Measurements from ENCODE around the gene ZFP36L1. TPM values are rescaled to one million over a fixed set of nuclear protein-coding genes. Genes with fewer than 3 reads are reported as not detected.

ZFP36L1 gene
- total and polyA plus RNA-seq, 9 of the 15 experiments (the other 6 are each of a cell fraction or from before 2014, with no cell fraction given): 1.3 to 26.6 (median 3.7) TPM

DNA sequence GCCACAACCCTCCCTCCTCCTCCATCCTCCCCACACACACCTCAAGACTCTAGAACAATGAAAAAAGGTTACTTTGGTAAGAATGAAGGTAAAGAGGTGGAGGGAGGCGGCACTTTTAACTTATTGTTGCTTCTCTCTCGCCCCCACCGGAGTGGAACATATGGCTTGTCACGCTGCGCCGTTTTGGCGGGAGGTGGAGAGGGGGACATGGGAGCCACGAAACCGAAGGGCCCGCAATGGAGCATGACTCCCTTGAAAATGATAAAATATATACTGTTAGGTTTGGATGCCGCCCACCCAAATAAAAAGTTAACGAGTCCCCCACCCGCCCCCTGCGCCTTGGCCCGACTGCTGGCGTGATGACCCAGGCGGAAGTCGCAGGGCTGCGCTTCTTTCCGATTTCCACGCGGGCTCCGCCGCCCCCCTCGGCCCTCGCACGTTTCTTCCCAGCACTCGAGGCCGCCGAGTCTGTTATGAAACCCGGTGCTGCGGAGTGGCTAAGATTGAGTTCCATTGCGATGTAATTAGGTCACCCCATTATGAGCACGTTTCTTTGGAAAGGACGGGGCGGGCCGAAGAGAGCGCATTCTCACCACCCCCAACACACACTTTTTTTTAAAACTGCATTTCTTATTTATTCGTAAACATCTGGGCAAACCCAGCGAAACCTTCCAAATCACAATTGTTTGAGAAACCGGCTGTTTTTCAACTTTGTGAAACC, 1.4 kb upstream of the ZFP36L1 start (continued):
- TF ChIP-seq, protein P1, sequence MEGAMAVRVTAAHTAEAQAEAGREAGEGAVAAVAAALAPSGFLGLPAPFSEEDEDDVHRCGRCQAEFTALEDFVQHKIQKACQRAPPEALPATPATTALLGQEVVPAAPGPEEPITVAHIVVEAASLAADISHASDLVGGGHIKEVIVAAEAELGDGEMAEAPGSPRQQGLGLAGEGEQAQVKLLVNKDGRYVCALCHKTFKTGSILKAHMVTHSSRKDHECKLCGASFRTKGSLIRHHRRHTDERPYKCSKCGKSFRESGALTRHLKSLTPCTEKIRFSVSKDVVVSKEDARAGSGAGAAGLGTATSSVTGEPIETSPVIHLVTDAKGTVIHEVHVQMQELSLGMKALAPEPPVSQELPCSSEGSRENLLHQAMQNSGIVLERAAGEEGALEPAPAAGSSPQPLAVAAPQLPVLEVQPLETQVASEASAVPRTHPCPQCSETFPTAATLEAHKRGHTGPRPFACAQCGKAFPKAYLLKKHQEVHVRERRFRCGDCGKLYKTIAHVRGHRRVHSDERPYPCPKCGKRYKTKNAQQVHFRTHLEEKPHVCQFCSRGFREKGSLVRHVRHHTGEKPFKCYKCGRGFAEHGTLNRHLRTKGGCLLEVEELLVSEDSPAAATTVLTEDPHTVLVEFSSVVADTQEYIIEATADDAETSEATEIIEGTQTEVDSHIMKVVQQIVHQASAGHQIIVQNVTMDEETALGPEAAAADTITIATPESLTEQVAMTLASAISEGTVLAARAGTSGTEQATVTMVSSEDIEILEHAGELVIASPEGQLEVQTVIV (CRISPR knock-in tag; IDR thresholded peaks at IDR 0.05; ENCODE audit: borderline replicate concordance): no peak
- TF ChIP-seq, protein P2, sequence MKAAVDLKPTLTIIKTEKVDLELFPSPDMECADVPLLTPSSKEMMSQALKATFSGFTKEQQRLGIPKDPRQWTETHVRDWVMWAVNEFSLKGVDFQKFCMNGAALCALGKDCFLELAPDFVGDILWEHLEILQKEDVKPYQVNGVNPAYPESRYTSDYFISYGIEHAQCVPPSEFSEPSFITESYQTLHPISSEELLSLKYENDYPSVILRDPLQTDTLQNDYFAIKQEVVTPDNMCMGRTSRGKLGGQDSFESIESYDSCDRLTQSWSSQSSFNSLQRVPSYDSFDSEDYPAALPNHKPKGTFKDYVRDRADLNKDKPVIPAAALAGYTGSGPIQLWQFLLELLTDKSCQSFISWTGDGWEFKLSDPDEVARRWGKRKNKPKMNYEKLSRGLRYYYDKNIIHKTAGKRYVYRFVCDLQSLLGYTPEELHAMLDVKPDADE (conservative IDR thresholded peaks at IDR 0.05; ENCODE audit: control insufficient read depth, low read depth, low read length): 0 out of 2 replicates have a peak, but pooled peaks have one; percentile 21
- TF ChIP-seq, protein P3, sequence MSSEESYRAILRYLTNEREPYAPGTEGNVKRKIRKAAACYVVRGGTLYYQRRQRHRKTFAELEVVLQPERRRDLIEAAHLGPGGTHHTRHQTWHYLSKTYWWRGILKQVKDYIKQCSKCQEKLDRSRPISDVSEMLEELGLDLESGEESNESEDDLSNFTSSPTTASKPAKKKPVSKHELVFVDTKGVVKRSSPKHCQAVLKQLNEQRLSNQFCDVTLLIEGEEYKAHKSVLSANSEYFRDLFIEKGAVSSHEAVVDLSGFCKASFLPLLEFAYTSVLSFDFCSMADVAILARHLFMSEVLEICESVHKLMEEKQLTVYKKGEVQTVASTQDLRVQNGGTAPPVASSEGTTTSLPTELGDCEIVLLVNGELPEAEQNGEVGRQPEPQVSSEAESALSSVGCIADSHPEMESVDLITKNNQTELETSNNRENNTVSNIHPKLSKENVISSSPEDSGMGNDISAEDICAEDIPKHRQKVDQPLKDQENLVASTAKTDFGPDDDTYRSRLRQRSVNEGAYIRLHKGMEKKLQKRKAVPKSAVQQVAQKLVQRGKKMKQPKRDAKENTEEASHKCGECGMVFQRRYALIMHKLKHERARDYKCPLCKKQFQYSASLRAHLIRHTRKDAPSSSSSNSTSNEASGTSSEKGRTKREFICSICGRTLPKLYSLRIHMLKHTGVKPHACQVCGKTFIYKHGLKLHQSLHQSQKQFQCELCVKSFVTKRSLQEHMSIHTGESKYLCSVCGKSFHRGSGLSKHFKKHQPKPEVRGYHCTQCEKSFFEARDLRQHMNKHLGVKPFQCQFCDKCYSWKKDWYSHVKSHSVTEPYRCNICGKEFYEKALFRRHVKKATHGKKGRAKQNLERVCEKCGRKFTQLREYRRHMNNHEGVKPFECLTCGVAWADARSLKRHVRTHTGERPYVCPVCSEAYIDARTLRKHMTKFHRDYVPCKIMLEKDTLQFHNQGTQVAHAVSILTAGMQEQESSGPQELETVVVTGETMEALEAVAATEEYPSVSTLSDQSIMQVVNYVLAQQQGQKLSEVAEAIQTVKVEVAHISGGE (CRISPR knock-in tag; IDR thresholded peaks at IDR 0.05): peak in 1 of 3 experiments; percentile 48; a peak in 1 of 6 replicates
- TF ChIP-seq RNF2 (IDR thresholded peaks at IDR 0.05) (peak; percentile 62; the same call in 1 of the 2 replicates), CXXC5 (CRISPR knock-in tag; IDR thresholded peaks at IDR 0.05) (peak; percentile 62), BRD4 (IDR thresholded peaks at IDR 0.05) (peak; percentile 59; the same call in 1 of the 2 replicates), TAF1 (IDR thresholded peaks at IDR 0.05; ENCODE audit: control insufficient read depth, extremely low read depth, insufficient read depth, low read length, severe bottlenecking) (peak; percentile 19), IFI16 (CRISPR knock-in tag; IDR thresholded peaks at IDR 0.05) (no peak), NR3C1 (CRISPR knock-in tag; IDR thresholded peaks at IDR 0.05) (no peak), SMAD1 (IDR thresholded peaks at IDR 0.05; ENCODE audit: low read depth, low read length, partially characterized antibody) (no peak), BCOR (IDR thresholded peaks at IDR 0.05) (no peak), KHSRP (IDR thresholded peaks at IDR 0.05) (no peak), ETV5 (CRISPR knock-in tag; IDR thresholded peaks at IDR 0.05; ENCODE audit: low read depth) (0 out of 2 replicates have a peak, but pooled peaks have one; percentile 15), CEBPB (tag; IDR thresholded peaks at IDR 0.05) (no peak)
- TF ChIP-seq, protein P4, sequence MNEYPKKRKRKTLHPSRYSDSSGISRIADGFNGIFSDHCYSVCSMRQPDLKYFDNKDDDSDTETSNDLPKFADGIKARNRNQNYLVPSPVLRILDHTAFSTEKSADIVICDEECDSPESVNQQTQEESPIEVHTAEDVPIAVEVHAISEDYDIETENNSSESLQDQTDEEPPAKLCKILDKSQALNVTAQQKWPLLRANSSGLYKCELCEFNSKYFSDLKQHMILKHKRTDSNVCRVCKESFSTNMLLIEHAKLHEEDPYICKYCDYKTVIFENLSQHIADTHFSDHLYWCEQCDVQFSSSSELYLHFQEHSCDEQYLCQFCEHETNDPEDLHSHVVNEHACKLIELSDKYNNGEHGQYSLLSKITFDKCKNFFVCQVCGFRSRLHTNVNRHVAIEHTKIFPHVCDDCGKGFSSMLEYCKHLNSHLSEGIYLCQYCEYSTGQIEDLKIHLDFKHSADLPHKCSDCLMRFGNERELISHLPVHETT (CRISPR knock-in tag; conservative IDR thresholded peaks at IDR 0.05 in 1 of 2, IDR thresholded peaks at IDR 0.05 in 1 of 2): 0 out of 4 replicates have a peak, but pooled peaks of 1 of the 2 experiments have one; percentile 52
- TF ChIP-seq, protein P5, sequence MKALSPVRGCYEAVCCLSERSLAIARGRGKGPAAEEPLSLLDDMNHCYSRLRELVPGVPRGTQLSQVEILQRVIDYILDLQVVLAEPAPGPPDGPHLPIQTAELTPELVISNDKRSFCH (CRISPR knock-in tag; IDR thresholded peaks at IDR 0.05): no peak
- TF ChIP-seq, protein P5 (tag; IDR thresholded peaks at IDR 0.05): no peak
